GM12864 (cell line): Measurements from ENCODE around the gene FBXL16.

Experiments
- DNase-seq: peaks from one replicate; pipeline ENCODE4 v3.0.0-alpha.2; 2011; ENCODE audit warnings: low read depth
- H3K4me3 ChIP-seq: 2 replicates; pipeline ENCODE4 v1.5.1; 2011; ENCODE audit warnings: mild to moderate bottlenecking, low read depth, low read length, control low read depth
- TF ChIP-seq, protein P1 (sequence below): IDR thresholded peaks from 2 replicates; pipeline ENCODE4 v1.5.1; 2011; ENCODE audit warnings: low read depth, mild to moderate bottlenecking, moderate library complexity, low read length, control low read depth, inconsistent platforms; ENCODE audit errors: missing control alignments

Gene FBXL16

DNA sequence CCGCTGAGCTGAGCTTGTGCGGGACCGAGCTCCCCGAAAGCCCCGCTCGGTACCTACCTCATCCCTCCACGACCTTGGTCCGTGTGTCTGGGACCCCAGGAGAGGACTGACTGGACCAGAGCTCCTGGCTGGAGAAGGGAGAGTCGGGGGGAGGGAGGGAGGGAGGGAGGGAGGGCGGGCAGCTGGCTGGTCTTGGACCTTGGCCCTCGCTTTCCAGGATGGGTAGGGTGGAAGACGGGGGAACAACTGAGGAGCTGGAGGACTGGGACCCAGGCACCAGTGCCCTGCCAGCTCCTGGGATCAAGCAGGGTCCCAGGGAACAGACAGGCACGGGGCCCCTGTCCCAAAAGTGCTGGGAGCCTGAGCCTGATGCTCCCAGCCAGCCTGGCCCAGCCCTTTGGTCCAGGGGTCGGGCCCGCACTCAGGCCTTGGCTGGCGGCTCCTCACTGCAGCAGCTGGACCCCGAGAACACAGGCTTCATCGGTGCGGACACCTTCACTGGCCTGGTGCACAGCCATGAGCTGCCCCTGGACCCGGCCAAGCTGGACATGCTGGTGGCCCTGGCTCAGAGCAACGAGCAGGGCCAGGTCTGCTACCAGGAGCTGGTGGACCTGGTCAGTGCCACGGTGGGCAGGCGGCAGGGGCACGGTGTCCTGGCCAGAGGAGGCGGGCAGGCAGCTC is 29.6 kb downstream of the FBXL16 start:
- no peak overlapping the region for H3K4me3 ChIP-seq
- TF ChIP-seq, protein P1, sequence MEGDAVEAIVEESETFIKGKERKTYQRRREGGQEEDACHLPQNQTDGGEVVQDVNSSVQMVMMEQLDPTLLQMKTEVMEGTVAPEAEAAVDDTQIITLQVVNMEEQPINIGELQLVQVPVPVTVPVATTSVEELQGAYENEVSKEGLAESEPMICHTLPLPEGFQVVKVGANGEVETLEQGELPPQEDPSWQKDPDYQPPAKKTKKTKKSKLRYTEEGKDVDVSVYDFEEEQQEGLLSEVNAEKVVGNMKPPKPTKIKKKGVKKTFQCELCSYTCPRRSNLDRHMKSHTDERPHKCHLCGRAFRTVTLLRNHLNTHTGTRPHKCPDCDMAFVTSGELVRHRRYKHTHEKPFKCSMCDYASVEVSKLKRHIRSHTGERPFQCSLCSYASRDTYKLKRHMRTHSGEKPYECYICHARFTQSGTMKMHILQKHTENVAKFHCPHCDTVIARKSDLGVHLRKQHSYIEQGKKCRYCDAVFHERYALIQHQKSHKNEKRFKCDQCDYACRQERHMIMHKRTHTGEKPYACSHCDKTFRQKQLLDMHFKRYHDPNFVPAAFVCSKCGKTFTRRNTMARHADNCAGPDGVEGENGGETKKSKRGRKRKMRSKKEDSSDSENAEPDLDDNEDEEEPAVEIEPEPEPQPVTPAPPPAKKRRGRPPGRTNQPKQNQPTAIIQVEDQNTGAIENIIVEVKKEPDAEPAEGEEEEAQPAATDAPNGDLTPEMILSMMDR: no peak
- no peak for DNase-seq

DNA sequence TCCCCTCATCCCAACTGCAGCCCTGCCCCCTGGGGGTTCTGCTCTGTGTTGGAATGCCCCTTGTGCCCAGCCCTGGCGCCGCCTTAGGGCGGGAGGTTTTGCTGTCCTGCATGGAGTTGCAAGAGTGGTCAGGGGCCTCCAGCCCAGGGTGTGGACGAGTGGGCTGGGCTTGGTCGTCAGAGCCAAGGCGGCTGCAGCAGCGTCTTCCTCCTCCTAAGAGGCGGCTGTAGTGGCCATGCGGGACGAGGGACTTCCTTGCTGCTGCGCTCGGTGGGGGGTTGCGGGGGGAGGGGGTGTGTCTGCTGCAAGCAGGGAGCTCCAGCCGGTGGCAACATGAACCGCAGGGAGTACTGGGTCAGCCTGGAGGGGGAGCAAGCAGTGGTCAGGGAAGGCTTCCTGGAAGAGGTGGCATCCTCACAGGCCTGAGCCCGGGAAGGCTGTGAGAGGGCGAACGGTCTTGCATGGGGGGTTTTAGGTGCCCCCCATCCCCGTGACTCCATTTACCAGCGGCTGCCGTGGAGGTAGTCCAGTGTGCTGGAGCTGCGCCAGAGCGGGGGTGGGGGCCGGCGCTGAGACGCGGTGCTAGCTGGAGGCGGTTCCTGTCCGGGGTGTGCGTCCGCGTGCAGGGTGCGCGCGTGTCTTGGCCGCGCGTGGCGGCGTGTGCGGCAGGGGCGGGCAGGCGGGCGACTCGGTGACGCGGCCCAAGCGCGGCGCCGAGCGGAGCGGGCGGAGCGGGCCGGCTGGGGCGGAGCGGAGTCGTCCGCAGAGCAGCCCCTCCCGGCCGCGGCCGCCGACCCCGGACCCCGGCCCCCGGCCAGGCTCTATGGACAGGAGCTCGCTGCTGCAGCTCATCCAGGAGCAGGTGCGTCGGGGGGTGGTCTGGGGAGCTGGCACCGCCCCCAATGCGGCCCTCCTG is 30.4 kb downstream of the FBXL16 start, which contains the start of gene RHBDL1:
Gene RHBDL1 (plus strand): TSS at position 704 of the 916 bp plus-strand sequence. CDS start 120 bp downstream, at position 824.
- TF ChIP-seq, protein P1: no peak

DNA sequence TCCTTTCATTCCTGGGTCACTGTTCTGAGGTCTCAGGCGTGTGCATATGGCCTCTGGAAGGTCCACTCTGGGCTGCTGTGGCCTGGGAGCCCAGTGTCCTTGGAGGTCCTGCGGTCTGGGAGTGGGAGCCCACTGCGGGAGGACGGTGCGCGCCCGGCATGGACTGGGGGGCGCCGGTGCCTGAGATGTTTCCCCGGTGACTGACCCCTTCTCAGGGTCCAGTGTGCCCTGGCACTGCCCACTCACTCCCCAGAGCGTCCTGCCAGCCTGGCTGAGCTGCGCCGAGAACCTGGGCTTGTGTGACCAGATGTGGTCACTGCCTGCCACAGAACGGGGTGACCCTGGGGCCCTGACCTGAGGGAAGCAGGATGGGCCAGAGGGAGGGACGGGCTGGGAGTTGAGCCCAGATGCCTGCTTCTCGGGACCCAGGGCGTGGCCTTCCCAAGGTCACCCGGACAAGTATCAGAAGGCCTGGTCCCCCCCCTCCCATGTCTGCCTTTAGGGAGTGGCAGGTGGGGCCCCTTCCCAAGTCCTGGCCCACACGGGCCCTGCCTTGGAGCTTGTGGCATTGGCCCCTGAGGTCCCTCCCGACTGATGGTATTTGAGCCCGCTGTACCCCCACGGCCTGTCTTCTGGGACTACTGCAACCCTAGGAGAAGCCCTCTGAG is 31.3 kb downstream of the FBXL16 start:
- no peak for DNase-seq
- H3K4me3 ChIP-seq: no peak overlapping the region
- TF ChIP-seq, protein P1: no peak

More for the DNA sequence above, 30.4 kb downstream of the FBXL16 start, which contains the start of gene RHBDL1:
- no peak for DNase-seq
- H3K4me3 ChIP-seq: no peak within 1 kb of the TSS

DNA sequence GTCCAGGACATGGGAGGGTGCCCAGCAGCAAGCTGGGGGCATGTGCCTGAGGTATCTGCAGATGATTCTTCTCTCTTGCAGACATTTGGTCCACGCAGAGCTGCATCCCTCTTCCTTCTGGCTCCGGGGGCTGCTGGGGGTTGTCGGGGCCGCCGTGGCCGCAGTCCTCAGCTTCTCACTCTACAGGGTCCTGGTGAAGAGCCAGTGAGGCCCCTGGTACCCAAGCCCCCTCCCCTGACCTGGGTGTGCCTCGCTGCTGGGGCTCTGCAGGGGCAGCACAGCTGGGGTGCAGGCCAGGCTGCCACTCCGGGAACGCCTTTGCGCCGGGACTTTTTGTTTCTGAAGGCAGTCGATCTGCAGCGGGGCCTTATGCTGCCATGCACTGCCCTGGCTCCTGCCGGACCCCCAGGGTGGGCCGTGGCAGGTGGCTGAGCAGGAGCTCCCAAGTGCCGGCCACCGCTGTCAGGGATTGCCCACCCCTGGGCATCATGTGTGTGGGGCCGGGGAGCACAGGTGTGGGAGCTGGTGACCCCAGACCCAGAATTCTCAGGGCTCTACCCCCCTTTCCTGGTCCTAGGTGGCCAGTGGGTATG is 32.1 kb downstream of the FBXL16 start:
- H3K4me3 ChIP-seq: no peak overlapping the region
- no peak for DNase-seq
- TF ChIP-seq, protein P1: no peak

DNA sequence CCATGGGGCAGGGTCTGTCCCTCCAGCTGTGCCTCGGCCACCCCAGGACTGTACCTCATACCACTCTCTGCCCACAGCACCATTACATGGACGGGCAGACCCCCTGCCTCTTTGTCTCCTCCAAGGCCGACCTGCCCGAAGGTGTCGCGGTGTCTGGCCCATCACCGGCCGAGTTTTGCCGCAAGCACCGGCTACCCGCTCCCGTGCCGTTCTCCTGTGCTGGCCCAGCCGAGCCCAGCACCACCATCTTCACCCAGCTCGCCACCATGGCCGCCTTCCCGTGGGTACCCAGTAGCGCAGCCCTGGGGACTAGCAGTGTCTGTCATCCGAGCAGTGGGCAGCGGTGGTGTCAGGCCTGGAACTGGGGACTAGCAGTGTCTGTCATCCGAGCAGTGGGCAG is 32.8 kb downstream of the FBXL16 start:
- DNase-seq: no peak
- TF ChIP-seq, protein P1: no peak
- no peak overlapping the region for H3K4me3 ChIP-seq

DNA sequence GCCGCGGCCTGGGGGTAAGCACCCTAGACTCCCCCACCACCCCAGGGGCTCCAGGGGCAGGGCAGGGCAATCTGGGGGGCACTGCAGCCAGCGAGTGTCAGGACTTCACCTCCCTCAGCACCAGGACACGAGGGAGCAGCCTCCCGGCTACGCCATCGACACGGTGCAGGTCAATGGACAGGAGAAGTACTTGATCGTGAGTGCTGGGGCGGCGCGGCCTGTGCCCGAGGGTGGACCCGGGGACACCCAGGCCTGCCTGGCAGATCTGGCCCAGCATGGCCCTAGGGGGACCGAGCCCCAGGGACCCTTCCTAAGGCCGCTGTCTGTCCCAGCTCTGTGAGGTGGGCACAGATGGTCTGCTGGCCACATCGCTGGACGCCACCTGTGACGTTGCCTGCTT is 33.2 kb downstream of the FBXL16 start:
- TF ChIP-seq, protein P1: no peak
- H3K4me3 ChIP-seq: no peak overlapping the region
- DNase-seq: no peak
